Activated naive CD8-positive, alpha-beta T cell treated with anti-CD3 and anti-CD28 coated beads, Interleukin-2, amount 50 U/mL, for 16 hours (primary cell): ENCODE data around the gene ADGB.
"Not testable (repeated sequence)": the region's sequence is repeated elsewhere in the genome, so short reads cannot be mapped to it uniquely, and the experiment has no call there.

Experiments used
- DNase-seq: peaks from one replicate; pipeline ENCODE4 v3.0.0-alpha.2; 2020; ENCODE audit warnings: low read depth, low spot score

The ADGB gene

DNA sequence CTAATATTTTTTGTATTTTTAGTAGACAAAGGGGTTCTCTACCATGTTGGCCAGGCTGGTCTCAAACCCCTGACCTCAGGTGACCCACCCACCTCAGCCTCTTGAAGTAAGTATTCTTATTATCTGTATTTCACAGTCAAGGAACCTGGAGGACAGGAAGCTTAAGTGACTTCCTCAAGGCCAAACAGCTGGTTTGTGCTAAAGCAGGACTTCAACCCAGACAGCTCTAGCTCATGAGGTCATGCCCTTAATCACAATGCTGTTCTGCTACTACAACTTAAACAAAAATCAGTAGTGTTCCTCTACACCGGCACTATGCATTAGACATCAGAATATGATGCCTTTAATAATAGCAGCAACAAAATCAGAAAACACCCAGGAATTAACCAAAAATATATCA lies 168.9 kb downstream of the ADGB start:
- no peak for DNase-seq

- DNase-seq = no peak
These were observed 169.9 kb downstream of the ADGB start for GRCh38 chr6:146768722-146769121.

DNA sequence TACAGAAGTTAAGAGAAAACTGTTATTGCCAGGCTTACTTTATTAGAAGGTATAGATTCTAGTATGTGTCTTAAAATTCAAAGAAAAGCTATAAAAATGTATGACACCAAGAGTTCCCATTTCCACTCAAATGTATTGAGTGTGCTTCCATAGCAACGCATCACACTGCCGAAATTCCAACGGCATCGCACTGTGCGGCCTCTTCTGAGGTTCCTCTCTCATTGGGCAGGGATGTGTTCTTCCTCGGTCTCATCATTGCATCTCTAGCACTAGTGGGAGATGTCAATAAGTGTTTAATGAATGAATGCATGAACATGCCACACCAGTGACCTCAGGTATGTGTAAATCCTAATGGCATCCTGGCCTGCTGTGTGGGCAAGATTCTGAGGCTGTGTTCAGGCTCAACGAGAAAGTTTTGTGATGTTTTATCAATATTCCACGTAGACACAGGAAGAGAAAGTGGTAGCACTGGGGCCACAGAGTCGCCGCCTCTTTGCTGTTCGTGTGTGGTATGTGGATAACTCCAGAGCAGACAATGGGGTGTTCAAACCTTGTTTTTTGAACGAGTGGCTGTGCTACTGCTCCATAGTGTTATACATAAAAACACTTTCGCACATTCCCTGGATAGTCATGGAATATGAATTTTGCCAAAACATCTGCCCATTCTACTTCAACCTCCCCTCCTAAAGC lies 171.6 kb downstream of the ADGB start:
- no peak for DNase-seq

GRCh38 chr6:146770965-146771735 lies 172.4 kb downstream of the ADGB start:
- no peak for DNase-seq

DNA sequence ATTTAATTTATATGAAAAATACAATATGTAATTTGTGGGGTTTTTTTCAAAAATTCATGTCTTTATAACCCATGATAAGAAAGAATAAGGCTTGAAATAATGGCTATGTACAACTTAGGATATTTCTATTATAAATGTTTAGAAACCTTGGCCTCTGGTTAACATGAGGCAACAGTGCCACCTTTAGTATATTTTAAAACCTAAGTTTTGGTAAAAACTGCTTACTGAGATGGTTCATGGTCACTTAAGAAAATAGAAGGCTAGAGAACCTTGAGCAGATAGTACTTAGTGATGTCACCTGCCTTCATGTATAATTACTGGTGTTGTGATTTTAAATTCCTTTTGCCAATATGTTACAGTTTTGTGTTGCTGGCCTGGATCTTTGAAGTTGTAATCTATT lies 176.4 kb downstream of the ADGB start:
- no peak for DNase-seq

DNA sequence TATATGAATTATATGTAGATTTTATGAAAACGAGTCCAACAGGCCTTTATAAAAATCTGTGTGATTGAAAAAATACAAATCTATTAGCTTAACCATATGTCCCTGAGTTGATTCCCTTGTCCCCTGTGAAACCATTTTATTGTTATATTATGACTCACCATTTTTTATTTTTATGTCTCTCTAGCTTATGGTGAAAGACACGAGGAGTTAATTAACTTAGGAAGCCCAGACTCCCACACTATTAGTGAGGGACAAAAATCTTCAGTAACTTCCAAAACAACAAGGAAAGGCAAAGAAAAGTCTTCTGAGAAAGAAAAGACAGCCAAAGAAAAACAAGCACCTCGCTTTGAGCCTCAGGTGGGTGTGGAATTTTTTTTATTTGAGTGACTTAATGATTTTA lies 183.1 kb downstream of the ADGB start:
- DNase-seq = no peak

- DNase-seq = no peak
These were observed 186.3 kb downstream of the ADGB start for GRCh38 chr6:146785001-146785585.

DNA sequence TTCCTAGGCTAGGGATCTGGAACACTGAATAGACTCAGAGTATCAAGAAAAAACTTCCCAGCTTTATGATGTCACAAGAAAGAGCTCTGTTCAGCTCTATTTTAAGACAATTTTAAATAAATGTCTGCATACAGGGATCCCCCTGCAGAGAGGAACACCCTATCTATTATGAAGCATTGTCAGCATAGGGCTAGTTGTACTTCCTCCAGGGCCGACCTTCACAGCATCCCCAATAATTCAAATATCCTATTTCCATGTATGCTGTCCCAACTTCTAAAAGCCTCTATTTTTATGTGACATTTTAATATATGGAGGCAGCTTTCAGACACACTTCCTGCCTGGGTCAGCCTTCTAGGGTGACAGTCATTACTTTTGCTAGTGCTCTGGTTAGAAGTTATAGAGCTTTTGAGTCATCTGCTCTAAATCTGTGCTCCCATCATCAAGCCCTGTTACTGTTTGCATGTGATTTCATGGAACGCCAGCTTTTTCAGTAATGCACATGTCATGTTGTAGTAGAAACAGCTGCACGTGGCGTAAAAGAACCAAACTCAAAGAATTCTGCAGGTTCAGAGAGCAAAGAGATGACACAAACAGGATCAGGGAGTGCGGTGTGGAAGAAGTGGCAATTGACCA lies 189.2 kb downstream of the ADGB start:
- DNase-seq = no peak

DNA sequence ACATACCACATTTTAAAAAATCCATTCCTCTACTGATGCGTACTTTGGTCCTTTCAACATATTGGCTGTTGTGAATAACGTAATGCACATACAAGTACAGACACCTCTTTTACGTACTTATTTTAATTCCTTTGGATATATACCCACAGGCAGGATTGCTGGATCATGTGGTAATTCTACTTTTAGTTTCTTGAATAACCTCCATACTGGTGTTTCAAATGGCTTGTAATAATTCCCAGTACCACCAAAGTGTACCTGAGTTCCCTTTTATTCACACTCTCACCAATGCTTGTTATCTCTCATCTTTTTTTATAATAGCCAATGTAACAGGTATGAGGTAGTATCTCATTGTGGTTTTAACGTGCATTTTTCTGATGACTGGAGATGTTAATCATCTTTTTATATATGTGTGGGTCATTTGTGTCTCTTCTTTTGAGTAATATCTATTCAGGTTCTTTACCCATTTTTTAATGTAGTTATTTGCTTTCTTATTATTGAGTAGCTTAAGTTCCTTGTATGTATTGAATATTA lies 191.9 kb downstream of the ADGB start:
- DNase-seq = no peak

DNA sequence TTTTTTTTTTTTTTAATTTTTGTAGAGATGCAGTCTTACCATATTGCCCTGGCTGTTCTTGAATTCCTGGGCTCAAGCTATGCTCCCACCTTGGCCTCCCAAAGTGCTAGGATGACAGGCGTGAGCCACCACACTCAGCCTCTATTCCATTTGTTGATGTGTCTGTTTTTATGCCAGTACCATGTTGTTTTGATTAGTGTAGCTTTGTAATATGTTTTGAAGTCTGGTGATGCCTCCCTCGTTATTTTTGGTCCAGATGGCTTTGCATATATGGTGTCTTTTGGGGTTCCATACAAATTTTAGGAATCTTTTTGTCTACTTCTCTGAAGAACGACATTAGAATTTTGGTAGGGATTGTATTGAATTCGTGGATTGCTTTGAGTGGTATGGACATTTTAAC lies 193.2 kb downstream of the ADGB start:
- no peak for DNase-seq

- not testable (repeated sequence) for DNase-seq
These were observed 194.4 kb downstream of the ADGB start for GRCh38 chr6:146793218-146793617.

DNA sequence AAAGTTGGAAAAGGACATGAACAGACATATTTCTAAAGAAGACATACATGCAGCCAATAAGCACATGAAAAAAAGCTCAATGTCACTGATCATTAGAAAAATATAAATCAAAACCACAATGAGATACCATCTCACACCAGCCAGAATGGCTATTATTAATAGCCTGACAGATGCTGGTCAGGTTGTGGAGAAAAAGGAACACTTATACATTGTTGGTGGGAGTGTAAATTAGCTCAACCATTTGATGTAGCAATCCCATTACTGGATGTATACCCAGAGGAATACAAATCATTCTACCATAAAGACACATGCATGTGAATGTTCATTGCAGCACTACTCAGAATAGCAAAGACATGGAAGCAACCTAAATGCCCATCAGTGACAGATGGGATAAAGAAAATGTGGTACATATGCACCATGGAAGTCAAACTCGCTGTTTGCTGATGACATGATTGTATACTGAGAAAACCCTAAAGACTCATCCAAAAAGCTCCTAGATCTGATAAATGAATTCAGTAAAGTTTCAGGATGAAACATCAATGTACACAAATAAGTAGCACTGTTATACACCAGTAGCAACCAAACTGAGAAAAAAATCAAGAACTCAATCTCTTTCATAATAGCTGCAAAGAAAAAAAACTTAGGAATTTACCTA lies 196.8 kb downstream of the ADGB start:
- no peak for DNase-seq

- not testable (repeated sequence) for DNase-seq
These were observed 204.4 kb downstream of the ADGB start for GRCh38 chr6:146803167-146803566.

- no peak for DNase-seq
These were observed 204.8 kb downstream of the ADGB start for GRCh38 chr6:146803601-146804000.

GRCh38 chr6:146805546-146806325 lies 207.0 kb downstream of the ADGB start:
- DNase-seq = no peak

DNA sequence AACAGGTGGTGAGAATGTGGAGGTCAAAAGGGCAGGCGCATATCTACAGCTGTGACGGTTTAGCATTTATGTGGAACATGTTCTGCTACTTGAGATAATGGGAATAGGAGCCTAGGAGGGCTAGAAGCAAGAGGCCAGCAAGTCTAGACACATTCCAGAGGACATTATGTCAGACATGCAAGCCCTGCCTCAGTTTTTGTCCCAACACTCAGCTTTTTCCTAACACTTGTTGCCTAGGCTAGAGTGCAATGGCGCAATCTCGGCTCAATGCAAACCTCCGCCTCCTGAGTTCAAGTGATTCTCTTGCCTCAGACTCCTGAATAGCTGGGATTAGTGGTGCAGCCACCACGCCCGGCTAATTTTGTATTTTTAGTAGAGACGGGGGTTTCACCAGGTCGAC lies 210.2 kb downstream of the ADGB start:
- not testable (repeated sequence) for DNase-seq

GRCh38 chr6:146812811-146813321 lies 214.1 kb downstream of the ADGB start:
- not testable (repeated sequence) for DNase-seq

- no peak for DNase-seq
These were observed 214.8 kb downstream of the ADGB start for GRCh38 chr6:146813554-146813953.

- DNase-seq = no peak
These were observed 215.5 kb downstream of the ADGB start for GRCh38 chr6:146814148-146814750.
